Body of pancreas (tissue), 4 donors: ENCODE results near the gene BACE2. TPM values are rescaled to one million over a fixed set of nuclear protein-coding genes. Genes with fewer than 3 reads are reported as not detected.
A peak's percentile ranks its signal among the peaks of the same experiment; 100 is the strongest.

Source experiments
- ATAC-seq: fragments of 150-250 bp; one replicate; pipeline ENCODE4 v1.9.1; 2016
- DNase-seq, 4 donors: peaks; one replicate each; pipeline ENCODE4 v3.0.0-alpha.2; 2019
- H3K27ac ChIP-seq, 4 donors: fragments of 200-600 bp; sonication (generic); 1 replicate in 3 of 4; 2 replicates in 1 of 4; pipeline versions ENCODE4 v1.5.1 to v1.6.1; 2016 to 2019; ENCODE audit warnings: mild to moderate bottlenecking in 1 of 4, mixed read lengths in 1 of 4, moderate library complexity in 1 of 4
- H3K27me3 ChIP-seq, 2 donors: fragments of 200-600 bp; sonication (generic); one replicate each; pipeline ENCODE4 v1.6.0; 2016; ENCODE audit warnings: mild to moderate bottlenecking in 1 of 2
- H3K36me3 ChIP-seq, 2 donors: fragments of 200-600 bp; sonication (generic); replicated peaks in 1 of 2; 2 replicates each; pipeline ENCODE4 v1.5.1; 2016; ENCODE audit warnings: low read depth in 2 of 2; ENCODE audit not compliant: insufficient read depth in 1 of 2
- H3K4me1 ChIP-seq: fragments of 200-600 bp; sonication (generic); one replicate; pipeline ENCODE4 v1.6.0; 2016
- H3K4me3 ChIP-seq, 2 donors: fragments of 200-600 bp; sonication (generic); 1 replicate in 1 of 2; 2 replicates in 1 of 2; pipeline ENCODE4 v1.5.1; 2016 to 2019
- H3K9me3 ChIP-seq, 3 donors: fragments of 200-600 bp; sonication (generic); 1 replicate in 2 of 3; 2 replicates in 1 of 3; pipeline ENCODE4 v1.5.1; 2016
- POLR2A ChIP-seq, 3 donors: fragments of 450-650 bp; IDR thresholded peaks; one replicate each; pipeline ENCODE4 v1.6.1; 2016; ENCODE audit warnings: antibody characterized with exemption in 3 of 3, mild to moderate bottlenecking in 2 of 3
- WGBS, 2 donors: methylation state at CpG; one replicate each; pipeline ENCODE4 v1.1.5; 2017; 5-methylcytosine and 5-hydroxymethylcytosine counted together
- intact Hi-C: fragments of 100-400 bp; cut with DNase I; formaldehyde crosslinking; loops from one replicate; pipeline ENCODE4 v1.15.1; 2023
- total RNA-seq, 2 donors: library from RNA; depleted of rRNA; stranded (reverse); fragments of >200 nt; gene quantifications; one replicate each; pipeline ENCODE4 v1.1.0, GENCODE V29; 2016
- TF ChIP-seq, protein P1 (sequence below), 7 experiments: fragments of 450-650 bp in 4 of 7; fragments of 200-600 bp in 3 of 7; sonication (generic) in 3 of 7; IDR thresholded peaks; one replicate each; pipeline ENCODE4 v1.5.1; 2016 to 2019; ENCODE audit warnings: antibody characterized with exemption in 7 of 7

Gene BACE2
- total RNA-seq, 2 donors from 2014 or later, result 86.4 to 107 TPM

DNA sequence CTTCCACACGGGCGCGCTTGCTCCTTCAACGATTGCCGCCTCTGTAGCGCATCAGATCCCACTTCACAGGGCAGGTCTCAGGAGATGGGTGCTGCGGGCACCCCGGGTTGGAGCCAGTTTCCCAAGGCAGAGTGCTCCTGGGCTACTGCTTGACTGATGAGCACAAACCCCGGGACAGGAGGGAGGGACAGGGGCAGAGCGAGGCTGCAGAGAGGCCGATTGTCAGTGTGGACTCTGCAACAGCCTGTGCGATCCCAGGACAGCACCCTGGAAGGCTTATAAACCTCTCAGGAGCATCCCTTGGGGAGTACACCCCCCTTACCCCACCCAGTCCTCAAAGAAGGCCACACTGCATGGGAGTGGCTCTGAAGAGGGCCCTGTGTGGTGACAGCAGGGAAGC, 28.0 kb upstream of the BACE2 start:
- Histone ChIP-seq H3K4me1 (peaks cover 22% of the 10 kb centered on the region), H3K36me3 (no peaks in the 10 kb centered on the region), H3K27me3 (no peaks in the 10 kb centered on the region), H3K27ac (no peak overlapping the region), H3K4me3 (no peak overlapping the region), H3K9me3 (no peaks in the 10 kb centered on the region)
- intact Hi-C loops, result no loop called here
- ATAC-seq, result no peak
- TF ChIP-seq POLR2A (IDR thresholded peaks at IDR 0.05), result no peak
- TF ChIP-seq, protein P1, sequence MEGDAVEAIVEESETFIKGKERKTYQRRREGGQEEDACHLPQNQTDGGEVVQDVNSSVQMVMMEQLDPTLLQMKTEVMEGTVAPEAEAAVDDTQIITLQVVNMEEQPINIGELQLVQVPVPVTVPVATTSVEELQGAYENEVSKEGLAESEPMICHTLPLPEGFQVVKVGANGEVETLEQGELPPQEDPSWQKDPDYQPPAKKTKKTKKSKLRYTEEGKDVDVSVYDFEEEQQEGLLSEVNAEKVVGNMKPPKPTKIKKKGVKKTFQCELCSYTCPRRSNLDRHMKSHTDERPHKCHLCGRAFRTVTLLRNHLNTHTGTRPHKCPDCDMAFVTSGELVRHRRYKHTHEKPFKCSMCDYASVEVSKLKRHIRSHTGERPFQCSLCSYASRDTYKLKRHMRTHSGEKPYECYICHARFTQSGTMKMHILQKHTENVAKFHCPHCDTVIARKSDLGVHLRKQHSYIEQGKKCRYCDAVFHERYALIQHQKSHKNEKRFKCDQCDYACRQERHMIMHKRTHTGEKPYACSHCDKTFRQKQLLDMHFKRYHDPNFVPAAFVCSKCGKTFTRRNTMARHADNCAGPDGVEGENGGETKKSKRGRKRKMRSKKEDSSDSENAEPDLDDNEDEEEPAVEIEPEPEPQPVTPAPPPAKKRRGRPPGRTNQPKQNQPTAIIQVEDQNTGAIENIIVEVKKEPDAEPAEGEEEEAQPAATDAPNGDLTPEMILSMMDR (IDR thresholded peaks at IDR 0.05), result no peak
- no peak for DNase-seq
- WGBS, 2 donors, result 78 to 82% methylated on average over 9 to 12 of the region's 12 CpGs

DNA sequence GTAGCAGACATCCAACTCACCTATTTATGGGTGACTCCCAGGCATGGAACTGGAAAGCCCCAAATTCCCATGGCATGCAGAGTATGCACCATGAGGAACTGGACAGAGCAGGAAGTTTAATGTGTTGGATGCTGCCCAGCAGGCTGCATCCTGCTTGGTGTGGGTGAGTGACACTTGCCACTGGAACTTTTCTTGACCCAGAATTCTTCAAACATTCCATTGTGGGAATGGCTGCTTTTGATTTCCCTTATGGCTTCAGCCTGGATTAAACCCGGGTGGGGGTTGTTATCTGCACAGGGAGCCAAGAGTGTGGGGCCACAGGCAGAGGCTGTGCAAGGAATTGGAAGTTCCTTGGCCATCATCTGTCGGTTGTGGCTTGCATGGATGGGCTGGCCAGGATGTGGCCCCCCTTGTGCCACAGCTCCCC, 26.9 kb upstream of the BACE2 start:
- Histone ChIP-seq H3K4me3 (no peak overlapping the region), H3K36me3 (no peaks in the 10 kb centered on the region), H3K27me3 (no peaks in the 10 kb centered on the region), H3K9me3 (no peaks in the 10 kb centered on the region), H3K4me1 (peaks cover 22% of the 10 kb centered on the region), H3K27ac (no peak overlapping the region)
- ATAC-seq (peak; percentile 69), DNase-seq (peak in 2 of 4 donors; percentile 6 to 37)
- TF ChIP-seq, protein P1 (IDR thresholded peaks at IDR 0.05), result no peak
- no peak for TF ChIP-seq POLR2A (IDR thresholded peaks at IDR 0.05)
- intact Hi-C loops, result no loop called here
- WGBS, 2 donors, result 41 to 49% methylated on average over 2 of the region's 2 CpGs

DNA sequence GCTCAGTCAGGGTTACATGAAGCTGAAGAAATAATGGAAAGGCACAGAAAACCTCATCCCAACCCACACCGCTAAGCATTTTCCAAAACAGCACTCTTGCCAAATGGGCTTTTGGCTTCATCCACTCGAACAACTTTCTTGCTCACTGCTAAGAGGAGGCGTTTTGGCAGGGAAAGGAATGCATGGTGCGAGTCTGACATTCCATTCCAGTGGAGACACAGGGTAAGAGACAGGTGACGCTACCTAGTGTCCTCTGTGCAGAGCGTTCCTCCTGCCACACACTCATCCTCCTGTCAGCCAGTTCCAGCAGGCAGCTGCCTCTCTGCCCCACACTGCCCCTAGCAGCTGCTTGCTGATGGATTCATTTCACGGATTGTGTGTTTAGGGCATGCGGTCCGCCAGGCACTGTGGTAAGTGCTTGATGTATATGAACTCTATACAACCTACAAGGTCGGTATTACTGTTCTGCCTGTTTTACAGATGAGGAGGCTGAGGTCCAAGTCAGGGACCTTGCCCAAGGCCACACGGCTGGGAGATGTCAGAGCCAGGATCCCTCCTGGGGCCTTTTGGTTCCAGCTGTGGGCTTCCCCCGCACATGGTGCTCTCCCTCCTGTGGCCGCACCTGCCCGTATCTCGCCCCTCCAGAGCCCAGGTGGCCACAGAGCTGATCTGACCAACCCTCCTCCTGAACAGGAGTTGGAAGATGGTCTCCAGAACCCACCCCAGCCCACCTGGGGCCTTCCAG, 25.7 kb upstream of the BACE2 start:
- WGBS, 2 donors, result 35 to 39% methylated on average over 15 of the region's 15 CpGs
- ATAC-seq, result peak; percentile 30
- TF ChIP-seq, protein P1 (IDR thresholded peaks at IDR 0.05), result no peak
- TF ChIP-seq POLR2A (IDR thresholded peaks at IDR 0.05), result no peak
- H3K4me1 ChIP-seq, result peaks cover 20% of the 10 kb centered on the region
- H3K27me3 ChIP-seq, result no peaks in the 10 kb centered on the region
- no peaks in the 10 kb centered on the region for H3K36me3 ChIP-seq
- intact Hi-C loops, result no loop called here
- H3K27ac ChIP-seq, result peak overlapping the region in 1 of 4 donors; percentile 10
- no peaks in the 10 kb centered on the region for H3K9me3 ChIP-seq
- peak in 2 of 4 donors; percentile 10 to 38 for DNase-seq
- no peak overlapping the region for H3K4me3 ChIP-seq

GRCh38 chr21:41143596-41144325, 24.2 kb upstream of the BACE2 start:
- TF ChIP-seq, protein P1 (IDR thresholded peaks at IDR 0.05), result no peak
- TF ChIP-seq POLR2A (IDR thresholded peaks at IDR 0.05), result no peak
- H3K9me3 ChIP-seq, result no peaks in the 10 kb centered on the region
- WGBS, 2 donors, result 68 to 69% methylated on average over 10 of the region's 10 CpGs

More at GRCh38 chr21:41143596-41144325, 24.2 kb upstream of the BACE2 start:
- Histone ChIP-seq H3K27ac (no peak overlapping the region), H3K27me3 (no peaks in the 10 kb centered on the region), H3K4me3 (no peak overlapping the region), H3K36me3 (no peaks in the 10 kb centered on the region), H3K4me1 (peaks cover 12% of the 10 kb centered on the region)
- intact Hi-C loops, result no loop called here
- DNase-seq, result no peak
- ATAC-seq, result no peak
